GM12801 (cell line): ENCODE results near the gene WNT2B.

Experiments used
- TF ChIP-seq, protein P1 (sequence below): IDR thresholded peaks from one replicate; pipeline ENCODE4 v1.5.1; 2011; ENCODE audit warnings: control low read depth; ENCODE audit not compliant: insufficient read length; ENCODE audit errors: extremely low read depth

Gene WNT2B

DNA sequence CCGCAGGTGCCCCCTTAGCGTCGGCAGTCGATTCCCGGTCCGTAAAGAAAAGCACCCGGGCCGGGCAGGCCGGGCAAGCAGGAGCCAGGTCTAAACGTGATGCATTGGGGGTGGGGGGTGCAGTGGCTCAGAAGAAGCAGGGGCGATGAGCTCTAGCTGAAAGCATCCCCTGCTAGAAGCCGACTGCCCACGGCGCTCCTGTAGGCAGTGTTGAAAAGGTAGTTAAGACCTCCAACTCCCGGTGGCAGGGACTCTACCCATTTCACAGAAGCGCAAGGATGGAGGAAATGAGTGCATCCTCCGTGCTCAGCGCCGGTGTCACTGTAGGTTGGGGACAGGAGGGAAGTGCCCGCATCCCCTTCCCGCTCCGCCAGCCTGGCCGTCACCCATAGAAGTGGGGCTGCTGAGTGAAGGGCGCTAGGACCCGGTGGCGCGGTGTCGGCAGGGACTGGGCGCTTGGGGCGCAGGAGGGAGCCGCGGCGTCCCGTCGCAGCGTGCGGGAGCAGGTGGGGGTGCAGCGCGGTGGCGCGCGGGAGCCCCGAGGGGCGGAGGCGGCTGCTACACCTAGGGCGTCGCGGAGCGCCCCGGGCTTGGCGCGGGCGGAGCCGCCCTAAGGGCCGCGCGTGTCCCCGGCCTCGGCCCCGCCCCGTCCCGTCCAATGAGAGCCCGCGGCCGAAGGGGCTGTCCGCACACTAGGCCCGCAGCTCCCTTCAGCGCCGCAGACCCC is at the start of gene WNT2B:
Gene WNT2B (plus strand): TSS at position 688 of the 727 bp plus-strand sequence. CDS start 298 bp downstream, outside the sequence.
- TF ChIP-seq, protein P1, sequence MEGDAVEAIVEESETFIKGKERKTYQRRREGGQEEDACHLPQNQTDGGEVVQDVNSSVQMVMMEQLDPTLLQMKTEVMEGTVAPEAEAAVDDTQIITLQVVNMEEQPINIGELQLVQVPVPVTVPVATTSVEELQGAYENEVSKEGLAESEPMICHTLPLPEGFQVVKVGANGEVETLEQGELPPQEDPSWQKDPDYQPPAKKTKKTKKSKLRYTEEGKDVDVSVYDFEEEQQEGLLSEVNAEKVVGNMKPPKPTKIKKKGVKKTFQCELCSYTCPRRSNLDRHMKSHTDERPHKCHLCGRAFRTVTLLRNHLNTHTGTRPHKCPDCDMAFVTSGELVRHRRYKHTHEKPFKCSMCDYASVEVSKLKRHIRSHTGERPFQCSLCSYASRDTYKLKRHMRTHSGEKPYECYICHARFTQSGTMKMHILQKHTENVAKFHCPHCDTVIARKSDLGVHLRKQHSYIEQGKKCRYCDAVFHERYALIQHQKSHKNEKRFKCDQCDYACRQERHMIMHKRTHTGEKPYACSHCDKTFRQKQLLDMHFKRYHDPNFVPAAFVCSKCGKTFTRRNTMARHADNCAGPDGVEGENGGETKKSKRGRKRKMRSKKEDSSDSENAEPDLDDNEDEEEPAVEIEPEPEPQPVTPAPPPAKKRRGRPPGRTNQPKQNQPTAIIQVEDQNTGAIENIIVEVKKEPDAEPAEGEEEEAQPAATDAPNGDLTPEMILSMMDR = no peak

DNA sequence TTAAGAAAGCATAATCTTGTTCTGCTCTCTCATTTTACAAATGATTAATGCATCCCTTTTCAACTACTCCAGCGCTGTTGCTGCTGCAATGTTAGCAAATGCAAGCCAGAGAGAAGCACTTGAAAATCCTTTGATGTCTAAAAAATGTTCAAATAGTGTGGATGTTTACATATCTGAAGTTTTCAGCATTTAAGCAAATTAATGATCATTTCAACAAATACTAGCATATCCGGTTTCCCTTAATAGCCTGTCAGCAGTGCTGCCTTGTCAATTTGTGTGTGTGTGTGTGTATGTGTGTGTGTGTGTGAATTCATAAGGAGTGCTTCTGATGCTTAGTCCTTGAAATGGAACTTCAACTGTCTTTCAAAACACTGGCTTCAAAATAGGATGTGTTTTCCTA is 48.1 kb upstream of the WNT2B start:
- TF ChIP-seq, protein P1 = no peak

DNA sequence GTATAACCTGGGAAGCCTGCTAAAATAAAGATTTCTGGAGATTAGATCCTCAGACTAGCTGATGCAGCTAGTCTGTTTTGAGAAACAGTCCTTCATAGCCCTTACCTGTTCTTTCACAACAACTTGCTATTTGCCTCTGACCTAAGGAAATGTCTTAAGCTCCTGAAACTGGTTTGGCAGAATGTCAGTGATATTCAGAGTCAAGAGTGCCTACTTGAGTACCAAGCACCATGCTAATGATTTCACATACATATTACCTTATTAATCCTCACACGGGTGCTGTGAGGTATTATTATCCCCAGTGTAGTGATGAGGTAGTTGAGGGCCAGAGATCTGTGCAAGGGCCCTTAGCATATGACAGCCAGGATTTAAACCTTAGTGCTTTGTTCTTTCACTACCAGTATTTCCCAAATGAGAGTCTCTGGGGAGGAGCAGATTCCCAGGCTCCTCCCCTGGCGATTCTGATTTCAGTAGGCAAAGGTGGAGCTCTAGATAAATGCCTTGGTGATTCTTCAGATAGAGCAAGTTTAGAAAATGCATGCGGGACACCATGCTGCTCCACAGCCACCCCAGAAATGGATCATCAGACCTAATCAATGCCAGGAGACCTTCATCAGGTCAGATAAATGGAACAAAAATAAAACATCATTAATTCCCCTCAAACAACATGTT is 47.4 kb upstream of the WNT2B start:
- TF ChIP-seq, protein P1 = no peak

DNA sequence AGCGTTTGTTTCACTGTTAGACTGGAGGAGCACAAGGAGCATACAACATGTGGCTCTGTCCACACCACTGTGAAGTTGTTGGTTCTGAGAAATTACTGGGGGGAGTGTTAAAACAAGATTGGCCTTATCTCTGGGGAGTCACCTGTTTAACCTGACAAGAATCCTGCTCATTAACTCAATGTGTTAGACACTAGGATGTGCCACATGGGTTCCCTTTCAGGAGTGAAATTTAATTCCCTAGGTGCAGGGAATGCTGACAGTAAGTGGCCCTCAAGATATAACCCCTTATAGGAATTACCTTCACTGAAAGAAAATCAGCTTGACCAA is 45.8 kb upstream of the WNT2B start:
- TF ChIP-seq, protein P1 = no peak

DNA sequence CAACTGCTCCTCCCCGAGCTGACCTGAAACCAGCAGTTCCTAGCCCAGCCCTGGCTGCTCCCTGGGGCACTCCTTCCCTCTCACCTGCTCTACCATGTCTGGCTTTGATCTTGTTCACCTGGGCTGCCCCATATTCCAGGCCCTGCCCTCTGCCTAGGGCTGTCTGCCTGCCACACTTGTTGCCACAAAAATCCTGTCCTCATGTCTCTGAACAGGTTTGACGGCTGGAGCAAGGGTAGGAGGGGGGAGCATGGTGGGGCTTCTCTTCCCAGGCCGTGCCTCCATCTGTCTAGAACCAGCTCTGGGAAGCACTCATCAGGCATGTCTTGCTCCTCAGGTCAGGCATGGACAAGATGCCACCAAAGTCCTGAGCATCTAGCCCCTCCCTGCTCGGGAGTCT is 44.3 kb upstream of the WNT2B start:
- TF ChIP-seq, protein P1 = no peak

DNA sequence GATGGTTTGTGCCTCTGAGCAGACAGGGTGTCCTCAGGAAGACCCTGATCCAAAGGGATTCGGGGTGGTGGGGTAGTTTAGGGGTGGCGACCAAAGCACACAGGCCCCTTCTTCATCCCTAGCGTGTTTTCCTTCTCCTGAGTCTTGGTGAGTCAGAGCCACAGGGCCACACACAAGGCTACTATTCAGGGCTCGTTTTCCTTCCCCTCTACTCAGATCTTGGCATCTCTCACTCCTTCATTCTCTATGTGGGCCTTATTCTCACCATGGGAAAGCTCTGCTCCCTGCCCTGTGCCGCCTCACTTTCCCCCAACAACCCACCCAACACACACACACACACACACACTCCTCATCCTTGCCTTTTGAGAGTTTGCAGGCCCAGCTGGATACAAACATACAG is 43.6 kb upstream of the WNT2B start:
- TF ChIP-seq, protein P1 = no peak

DNA sequence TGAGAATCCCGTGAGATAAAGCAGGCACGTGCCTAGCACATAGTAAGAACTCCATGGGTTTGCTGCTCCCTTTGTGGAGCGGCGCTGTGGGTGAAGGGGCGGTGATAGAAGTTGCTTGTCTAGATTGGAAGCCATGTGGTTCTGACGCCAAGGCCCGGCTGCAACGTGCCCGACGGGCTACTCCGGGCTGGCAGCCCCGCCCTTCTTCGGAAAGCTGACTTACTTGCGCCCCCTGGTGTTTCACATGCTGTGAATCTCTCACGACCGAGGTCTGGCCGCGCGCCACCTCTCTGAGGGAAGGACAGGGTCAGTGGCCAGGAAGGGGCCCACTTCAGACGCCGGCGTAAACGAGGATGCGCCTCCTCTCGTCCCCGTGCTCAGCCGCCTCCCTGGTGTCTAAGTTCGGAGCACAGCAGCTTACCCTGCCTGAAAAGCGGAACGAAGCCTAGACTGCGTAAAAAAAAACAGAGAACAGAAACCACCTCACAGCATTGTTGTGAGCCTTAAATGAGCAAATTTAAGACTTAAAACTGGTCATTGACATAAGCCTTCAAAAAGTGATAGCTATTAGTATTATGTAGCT is 42.6 kb upstream of the WNT2B start:
- TF ChIP-seq, protein P1 = no peak
